Measurements from ENCODE around the gene OSBPL10. TPM values are rescaled to one million over a fixed set of nuclear protein-coding genes. Genes with fewer than 3 reads are reported as not detected.

Gene OSBPL10
- total RNA-seq, 1 experiment from 2014 or later = 74.7 TPM

GRCh38 chr3:31925271-31925630, 55.8 kb downstream of the OSBPL10 start:
- no peak for DNase-seq
- H3K27ac Mint-ChIP-seq (ENCODE audit: unreplicated experiment) = no peak overlapping the region
- H3K36me3 Mint-ChIP-seq (ENCODE audit: insufficient read depth, unreplicated experiment) = peaks cover 14% of the 10 kb centered on the region
- H3K4me1 Mint-ChIP-seq (ENCODE audit: low read depth, unreplicated experiment) = peaks cover 37% of the 10 kb centered on the region
- no peak for TF ChIP-seq CTCF (IDR thresholded peaks at IDR 0.05; ENCODE audit: unreplicated experiment)
- H3K27me3 Mint-ChIP-seq (ENCODE audit: unreplicated experiment) = no peaks in the 10 kb centered on the region
- CTCF ChIA-PET = no interaction called here
- peaks cover 1% of the 10 kb centered on the region for H3K9me3 Mint-ChIP-seq (ENCODE audit: low read depth, unreplicated experiment)
- no peak overlapping the region for H3K4me3 Mint-ChIP-seq (ENCODE audit: low read depth, unreplicated experiment)
- BruUV-seq (replicated peaks) = no TSS peak
- intact Hi-C loops (cut with micrococcal nuclease; ENCODE audit: unreplicated experiment) = no loop called here

- Mint-ChIP-seq H3K36me3 (ENCODE audit: insufficient read depth, unreplicated experiment) (peaks cover 14% of the 10 kb centered on the region), H3K4me1 (ENCODE audit: low read depth, unreplicated experiment) (peaks cover 42% of the 10 kb centered on the region), H3K27me3 (ENCODE audit: unreplicated experiment) (no peaks in the 10 kb centered on the region), H3K27ac (ENCODE audit: unreplicated experiment) (no peak overlapping the region), H3K9me3 (ENCODE audit: low read depth, unreplicated experiment) (peaks cover 4% of the 10 kb centered on the region), H3K4me3 (ENCODE audit: low read depth, unreplicated experiment) (no peak overlapping the region)
- no peak for DNase-seq
- no TSS peak for BruUV-seq (replicated peaks)
- TF ChIP-seq CTCF (IDR thresholded peaks at IDR 0.05; ENCODE audit: unreplicated experiment) = no peak
- CTCF ChIA-PET = no interaction called here
- intact Hi-C loops (cut with micrococcal nuclease; ENCODE audit: unreplicated experiment) = no loop called here
Measured at GRCh38 chr3:31924610-31925270, 56.3 kb downstream of the OSBPL10 start.

- no TSS peak for BruUV-seq (replicated peaks)
- TF ChIP-seq CTCF (IDR thresholded peaks at IDR 0.05; ENCODE audit: unreplicated experiment) = no peak
- H3K27me3 Mint-ChIP-seq (ENCODE audit: unreplicated experiment) = no peaks in the 10 kb centered on the region
- DNase-seq = no peak
- H3K27ac Mint-ChIP-seq (ENCODE audit: unreplicated experiment) = no peak overlapping the region
- H3K9me3 Mint-ChIP-seq (ENCODE audit: low read depth, unreplicated experiment) = peaks cover 4% of the 10 kb centered on the region
- peaks cover 14% of the 10 kb centered on the region for H3K36me3 Mint-ChIP-seq (ENCODE audit: insufficient read depth, unreplicated experiment)
- H3K4me3 Mint-ChIP-seq (ENCODE audit: low read depth, unreplicated experiment) = peak overlapping the region; percentile 19
- intact Hi-C loops (cut with micrococcal nuclease; ENCODE audit: unreplicated experiment) = no loop called here
- CTCF ChIA-PET = interaction anchor here (0.8 to 1.0 kb wide), 2 partner anchors 14 to 23 kb away, joined by 3 read pairs; no protein-coding TSS in a partner anchor
- peaks cover 57% of the 10 kb centered on the region for H3K4me1 Mint-ChIP-seq (ENCODE audit: low read depth, unreplicated experiment)
Measured at GRCh38 chr3:31922962-31923361, 58.1 kb downstream of the OSBPL10 start.

- H3K4me1 Mint-ChIP-seq (ENCODE audit: low read depth, unreplicated experiment) = peaks cover 58% of the 10 kb centered on the region
- no peaks in the 10 kb centered on the region for H3K27me3 Mint-ChIP-seq (ENCODE audit: unreplicated experiment)
- peaks cover 14% of the 10 kb centered on the region for H3K36me3 Mint-ChIP-seq (ENCODE audit: insufficient read depth, unreplicated experiment)
- BruUV-seq (replicated peaks) = no TSS peak
- no peak for DNase-seq
- H3K4me3 Mint-ChIP-seq (ENCODE audit: low read depth, unreplicated experiment) = no peak overlapping the region
- peaks cover 4% of the 10 kb centered on the region for H3K9me3 Mint-ChIP-seq (ENCODE audit: low read depth, unreplicated experiment)
- intact Hi-C loops (cut with micrococcal nuclease; ENCODE audit: unreplicated experiment) = no loop called here
- no peak overlapping the region for H3K27ac Mint-ChIP-seq (ENCODE audit: unreplicated experiment)
- no peak for TF ChIP-seq CTCF (IDR thresholded peaks at IDR 0.05; ENCODE audit: unreplicated experiment)
- CTCF ChIA-PET = no interaction called here
Measured at GRCh38 chr3:31921837-31922236, 59.2 kb downstream of the OSBPL10 start.
